HG03066 (cell line): Measurements from ENCODE around the gene SUGP2.
"Not testable (repeated sequence)": the region's sequence is repeated elsewhere in the genome, so short reads cannot be mapped to it uniquely, and the experiment has no call there.

Source experiments
- ATAC-seq: cut with Tn5 transposase; IDR thresholded peaks from one replicate; pipeline ENCODE4 v1.9.1; 2021; ENCODE audit warnings: low read depth; ENCODE audit not compliant: unreplicated experiment

SUGP2 gene

DNA sequence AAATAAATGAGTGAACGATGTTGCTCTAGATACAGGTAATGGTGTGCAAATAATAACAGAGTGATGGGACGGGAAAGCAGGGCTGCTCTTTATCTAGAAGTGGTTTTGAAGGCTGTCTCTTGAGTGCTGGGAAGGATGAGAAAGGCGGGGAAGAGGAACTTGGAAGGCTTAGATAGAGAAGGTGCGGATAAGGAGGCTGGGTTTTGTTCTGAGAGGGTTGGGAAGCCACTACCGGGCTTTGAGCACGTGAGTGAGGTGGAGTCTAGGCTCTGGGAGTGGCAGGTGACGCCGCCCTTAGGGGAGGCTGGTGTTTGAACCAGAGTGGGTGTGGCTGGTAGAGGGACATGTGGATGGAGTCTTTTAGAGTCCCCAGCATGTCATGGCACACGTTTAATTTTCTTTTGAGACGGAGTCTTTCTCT is 897 bp upstream of the SUGP2 start:
- ATAC-seq, result peak; percentile 36

DNA sequence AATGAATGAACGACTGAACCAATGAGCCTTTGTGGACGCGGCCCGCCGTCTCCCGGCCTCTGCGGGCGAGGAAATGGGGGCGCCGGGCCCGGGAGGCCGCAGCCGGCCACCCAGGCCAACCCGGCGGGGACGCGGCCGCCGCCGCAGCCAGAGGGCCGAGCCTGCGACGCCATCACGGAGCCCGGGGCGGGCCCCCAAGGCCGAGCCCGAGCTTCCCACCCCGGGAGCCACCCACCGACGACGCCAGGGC is 216 bp downstream of the SUGP2 start:
- no peak for ATAC-seq

DNA sequence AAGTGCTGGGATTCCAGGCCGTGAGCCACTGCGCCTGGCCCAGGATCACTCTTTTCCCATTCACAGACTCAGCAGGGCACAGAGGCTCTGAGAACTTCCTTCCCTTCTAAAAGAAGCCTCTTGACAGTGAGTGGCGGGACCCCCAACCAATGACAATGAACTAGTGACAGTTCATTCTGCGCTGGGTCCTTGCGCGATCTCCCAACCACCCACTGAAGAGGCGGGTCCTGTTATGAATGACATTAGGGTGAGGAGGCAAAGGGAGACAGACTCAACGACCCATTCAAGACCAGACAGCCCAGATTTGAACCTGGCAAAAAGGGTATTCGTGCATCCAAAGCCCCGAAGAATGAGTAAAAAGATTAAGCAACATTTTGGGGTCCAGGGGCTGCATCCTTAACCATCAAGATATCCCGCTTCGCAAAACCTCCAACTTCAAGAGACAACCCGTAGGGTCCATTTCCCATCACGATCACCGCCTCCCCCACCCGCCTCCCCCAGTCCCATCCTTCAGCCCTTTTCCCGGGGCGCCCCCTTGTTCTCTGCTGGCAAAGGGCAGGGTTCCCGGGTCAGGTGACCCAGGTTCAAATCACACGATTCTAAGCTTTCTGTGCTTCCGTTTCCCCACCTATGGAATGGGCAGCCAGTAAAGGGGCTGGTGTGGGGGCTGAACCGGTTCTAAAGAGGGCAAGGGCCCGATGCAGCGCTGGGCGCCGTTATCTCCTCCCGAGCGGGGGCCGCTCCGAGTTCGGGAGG is 719 bp downstream of the SUGP2 start:
- ATAC-seq, result peak; percentile 49

DNA sequence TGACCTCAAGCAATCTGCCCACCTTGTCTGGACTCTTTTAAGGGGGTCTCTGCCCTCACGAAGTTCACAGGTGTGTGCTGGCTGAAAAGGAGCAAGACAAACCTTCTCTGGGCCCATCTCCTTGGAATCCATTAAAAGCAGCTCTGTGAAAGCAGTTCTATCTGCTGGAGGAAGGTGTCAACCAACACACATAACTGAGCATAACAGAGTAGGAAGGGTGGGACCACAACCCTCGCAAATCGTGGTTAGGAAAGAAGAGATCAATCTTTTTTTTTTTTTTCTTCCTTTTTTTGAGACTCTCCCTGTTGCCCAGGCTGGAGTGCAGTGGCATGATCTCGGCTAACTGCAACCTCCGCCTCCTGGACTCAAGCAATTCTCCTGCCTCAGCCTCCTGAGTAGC is 1.4 kb downstream of the SUGP2 start:
- ATAC-seq, result no peak

DNA sequence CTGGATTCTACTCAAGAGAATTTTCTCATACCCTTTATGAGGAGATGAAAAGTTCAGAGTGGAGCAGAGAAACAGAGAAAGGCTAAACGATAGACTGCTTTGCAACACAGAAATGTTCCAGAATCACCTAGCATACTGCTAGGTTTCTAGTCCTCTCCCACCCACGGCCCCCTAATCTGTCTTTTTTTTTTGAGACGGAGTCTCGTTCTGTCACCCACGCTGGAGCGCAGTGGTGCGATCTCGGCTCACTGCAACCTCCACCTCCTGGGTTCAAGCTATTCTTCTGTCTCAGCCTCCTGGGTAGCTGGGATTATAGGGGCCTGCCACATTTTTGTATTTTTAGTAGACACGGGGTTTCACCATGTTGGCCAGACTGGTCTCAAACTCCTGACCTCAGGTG is 4.8 kb downstream of the SUGP2 start:
- ATAC-seq, result no peak

DNA sequence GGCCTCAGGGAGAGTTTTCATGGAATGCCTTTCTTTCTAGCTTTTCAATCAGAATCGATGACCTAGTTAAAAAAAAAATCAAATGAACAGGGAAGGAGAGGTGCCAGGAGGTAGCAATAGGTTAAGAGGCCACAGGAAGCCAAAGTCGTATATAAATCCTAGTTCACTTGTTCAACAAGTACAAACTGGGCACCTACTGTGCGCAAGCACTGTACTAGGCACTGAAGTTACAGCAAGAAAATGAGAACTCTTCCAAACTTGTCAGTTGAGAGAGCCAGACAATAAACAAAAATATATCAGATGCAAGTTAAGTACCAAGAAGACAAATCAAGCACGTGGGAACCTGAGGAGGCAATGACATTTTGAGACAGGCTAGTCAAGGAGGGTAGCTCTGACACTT is 6.1 kb downstream of the SUGP2 start:
- no peak for ATAC-seq

DNA sequence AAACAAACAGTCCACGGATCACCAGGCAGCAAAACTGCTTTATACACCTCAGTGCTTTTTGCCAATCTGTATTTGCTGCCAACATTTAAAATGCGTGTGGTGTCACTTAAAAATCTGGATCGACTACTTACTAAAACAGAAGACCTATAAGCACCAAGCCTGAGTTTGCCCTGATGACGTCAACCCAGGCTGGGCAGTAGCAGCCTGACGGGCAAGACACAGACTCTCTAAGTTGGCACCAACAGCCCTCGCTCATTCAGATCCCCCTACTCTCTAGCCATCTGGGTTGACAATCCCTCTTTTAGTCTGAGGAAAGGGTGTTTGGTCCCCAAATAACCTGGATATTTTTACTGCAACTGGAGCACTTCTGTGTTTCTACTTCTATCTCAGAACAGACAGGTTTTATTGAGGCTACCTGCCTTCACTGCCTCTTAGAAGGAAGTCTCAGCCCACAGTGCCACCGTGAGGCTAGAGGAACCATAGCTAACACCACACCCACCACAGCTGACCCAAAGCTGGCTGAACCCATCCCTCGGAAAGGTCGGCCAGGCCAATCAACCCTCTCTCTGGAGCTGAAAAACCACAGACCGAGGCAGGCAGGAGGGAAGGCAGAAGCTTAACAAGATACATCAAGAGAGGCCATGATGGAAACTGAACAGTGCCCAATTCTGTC is 6.9 kb downstream of the SUGP2 start:
- ATAC-seq, result no peak

DNA sequence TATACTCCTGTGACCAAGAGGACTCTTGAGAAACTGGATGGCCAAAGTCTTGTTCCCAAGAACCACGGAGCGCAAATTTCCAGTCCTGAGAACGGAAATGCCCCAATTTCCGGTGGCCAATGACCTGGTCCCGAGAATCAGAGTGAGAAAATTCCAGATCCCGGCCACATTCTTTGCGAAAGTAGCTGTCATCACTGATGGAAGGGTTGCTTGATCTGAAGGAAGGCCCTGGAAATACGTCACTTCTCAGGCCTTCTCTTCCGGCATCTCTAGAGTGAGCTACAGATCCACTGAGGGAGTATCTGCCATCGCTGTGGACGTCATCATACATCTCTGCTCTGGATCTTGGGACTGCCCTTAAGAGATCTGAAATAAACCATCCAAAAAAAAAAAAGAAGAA is 7.5 kb downstream of the SUGP2 start:
- ATAC-seq, result no peak

DNA sequence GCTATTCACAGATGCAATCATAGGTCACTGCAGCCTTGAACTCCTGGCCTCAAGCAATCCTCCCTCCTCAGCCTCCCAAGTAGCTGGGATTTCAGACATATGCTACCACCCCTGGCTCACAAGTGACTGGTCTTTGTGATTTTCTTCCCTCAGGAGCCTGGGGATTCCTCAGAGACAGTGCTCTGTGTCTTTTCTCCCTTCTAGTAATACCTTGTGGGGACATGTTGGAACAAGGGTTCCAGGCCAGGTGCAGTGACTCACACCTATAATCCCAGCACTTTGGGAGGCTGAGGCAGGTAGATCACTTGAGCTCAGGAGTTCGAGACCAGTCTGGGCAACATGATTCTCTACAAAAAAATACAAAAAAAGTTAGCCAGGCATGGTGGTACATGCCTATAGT is 9.9 kb downstream of the SUGP2 start:
- not testable (repeated sequence) for ATAC-seq

DNA sequence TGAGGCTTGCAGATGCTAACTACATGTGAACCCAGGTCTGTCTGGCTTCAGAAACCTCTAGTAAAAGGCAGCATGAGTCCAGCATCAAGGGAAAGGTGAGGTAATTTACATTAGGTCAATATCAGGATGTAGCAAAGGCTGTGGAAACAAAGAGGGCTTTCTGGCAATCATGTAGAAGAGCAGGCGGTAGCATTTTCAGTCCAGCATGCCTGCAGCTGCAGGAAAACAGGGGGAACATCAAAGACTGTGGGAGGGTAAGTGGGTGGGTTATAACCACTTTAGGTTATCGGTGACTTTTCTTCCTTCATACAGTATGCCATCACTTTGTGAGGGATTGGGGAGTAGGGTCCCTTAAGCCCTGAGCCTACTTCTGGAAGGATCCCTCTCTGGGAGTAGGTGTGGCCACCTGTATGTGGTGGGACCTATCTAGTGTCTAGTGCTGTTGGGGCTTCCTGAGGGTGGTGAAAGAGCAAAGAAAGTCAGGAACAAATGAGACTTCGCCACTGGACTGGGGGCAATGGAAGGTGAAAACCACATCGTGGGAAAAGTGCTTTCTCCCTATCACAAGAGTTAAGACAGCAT is 10.8 kb downstream of the SUGP2 start:
- ATAC-seq, result no peak

DNA sequence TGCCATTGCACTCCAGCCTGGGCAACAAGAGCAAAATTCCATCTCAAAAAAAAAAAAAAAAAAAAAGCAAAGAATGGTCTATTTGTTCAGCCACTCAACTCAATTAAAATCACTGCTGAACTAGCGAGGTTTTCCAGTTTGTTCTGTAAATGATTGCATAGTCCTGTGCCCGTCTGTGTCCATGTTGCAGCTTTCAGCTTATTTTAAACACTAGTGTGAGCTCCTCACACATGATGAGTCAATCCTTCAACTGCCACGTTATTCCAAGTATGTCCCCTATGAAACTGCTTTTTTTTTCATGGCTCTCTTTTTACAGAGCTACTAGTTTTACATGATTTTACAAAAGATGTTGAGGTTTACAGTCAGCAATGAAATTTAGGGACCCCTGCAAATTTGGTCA is 12.2 kb downstream of the SUGP2 start:
- ATAC-seq, result no peak

DNA sequence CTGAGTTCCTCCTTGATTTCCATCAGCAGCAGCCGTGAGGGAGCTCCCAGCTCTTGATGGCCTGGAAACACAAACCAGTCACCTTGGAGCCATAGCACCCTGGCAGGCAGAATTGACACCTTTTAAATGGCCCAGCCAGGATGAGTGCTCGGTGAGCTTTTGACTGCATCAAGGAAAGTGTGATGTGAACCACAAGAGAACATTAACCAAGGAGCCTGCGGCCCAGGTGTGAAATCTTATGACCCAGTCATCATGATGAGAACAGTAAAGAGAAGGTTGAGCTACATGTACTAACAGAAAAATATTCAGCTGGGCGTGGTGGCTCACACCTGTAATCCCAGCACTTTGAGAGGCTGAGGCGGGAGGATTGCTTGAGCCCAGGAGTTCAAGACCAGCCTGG is 22.8 kb downstream of the SUGP2 start:
- ATAC-seq, result no peak

DNA sequence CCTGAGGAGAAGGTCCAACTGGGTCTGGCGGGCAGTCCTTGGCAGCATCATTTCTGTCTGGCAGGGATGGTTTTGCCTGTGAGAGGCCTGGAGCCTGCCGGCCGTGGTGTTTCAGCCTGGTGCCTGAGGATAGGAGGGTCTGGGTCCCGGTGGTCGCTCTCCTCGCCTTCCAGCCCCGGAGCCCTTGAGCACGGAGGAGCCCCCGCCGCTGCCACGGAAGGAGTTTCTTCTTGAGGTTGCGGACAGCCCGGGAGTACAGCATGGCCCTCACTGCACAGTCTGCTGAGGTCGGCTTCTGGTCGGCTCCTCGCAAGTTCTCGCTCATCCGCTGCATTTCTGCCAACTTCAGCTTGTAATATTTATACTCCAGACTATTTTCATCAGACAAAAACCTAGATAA is 23.4 kb downstream of the SUGP2 start:
- ATAC-seq, result no peak

DNA sequence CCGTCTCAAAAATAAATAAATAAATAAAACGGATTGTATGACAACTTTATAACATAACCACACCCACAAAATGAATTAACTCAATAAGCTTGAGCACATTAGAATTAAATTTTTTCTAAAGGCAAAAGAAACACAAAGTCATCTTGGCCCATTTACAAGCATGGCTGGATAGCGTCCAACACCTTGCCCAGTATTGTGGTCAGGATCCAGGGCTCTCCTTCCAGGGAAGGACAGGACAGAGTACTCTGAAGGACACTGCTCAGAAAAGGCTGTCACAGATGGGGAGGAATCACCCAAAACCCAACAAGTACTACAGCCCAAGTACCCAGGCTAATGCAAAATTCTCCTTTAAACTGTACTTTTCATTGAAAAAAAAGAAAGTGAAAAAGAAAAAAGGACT is 27.1 kb downstream of the SUGP2 start:
- ATAC-seq, result no peak

DNA sequence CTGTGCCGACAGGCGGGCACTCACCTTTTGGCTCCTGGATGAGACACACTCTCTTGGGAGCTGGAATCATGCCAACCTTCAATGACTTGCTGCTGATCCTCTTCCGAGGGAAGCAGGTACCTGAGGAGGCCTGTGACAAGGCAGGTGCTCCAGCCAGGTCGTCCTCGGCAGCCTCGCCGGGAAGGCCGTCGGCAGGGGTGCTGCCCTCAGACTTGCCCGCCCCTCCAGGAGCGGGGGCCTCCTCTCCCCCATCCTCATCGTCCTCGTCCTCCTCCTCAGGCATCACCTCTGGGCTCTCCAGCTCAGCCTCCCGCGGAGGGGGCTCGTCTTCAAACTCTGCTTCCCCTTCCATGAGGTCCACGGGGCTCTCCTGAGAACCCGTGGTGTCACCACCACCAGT is 29.2 kb downstream of the SUGP2 start:
- ATAC-seq, result no peak

DNA sequence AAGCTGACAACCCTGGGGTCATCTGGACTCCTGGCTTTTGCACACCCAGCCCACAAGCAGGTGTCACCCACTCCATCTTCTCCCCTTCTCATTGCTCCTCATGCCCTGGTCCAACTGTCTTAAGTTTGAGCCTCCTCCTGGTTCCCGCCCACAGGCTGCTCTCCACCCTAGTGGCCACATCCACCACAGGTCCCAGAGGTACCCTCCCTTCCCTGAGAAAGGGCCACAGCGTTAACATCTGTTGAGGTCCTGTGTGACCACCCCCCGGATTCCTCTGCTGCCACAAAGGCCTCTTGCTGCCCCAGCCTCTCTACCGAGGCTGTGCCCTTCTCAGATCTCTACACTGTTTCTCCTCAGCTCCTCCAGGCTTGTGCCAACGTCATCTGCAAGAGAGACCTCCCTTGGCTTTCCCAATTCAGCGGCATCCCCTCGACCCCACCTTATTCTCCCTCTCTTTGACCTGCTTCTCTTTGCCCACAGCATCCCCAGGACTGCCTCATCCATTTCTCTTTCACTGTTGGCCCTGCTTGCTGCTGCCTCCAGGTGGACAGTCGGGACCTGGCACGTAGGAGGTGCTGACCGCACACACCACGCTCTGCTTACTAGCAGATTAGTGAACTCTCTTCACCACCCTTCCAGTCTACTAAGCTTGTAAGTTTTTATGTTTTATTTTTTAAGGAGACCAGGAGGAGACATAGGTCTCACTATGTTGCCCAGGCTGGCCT is 33.3 kb downstream of the SUGP2 start:
- ATAC-seq, result no peak

DNA sequence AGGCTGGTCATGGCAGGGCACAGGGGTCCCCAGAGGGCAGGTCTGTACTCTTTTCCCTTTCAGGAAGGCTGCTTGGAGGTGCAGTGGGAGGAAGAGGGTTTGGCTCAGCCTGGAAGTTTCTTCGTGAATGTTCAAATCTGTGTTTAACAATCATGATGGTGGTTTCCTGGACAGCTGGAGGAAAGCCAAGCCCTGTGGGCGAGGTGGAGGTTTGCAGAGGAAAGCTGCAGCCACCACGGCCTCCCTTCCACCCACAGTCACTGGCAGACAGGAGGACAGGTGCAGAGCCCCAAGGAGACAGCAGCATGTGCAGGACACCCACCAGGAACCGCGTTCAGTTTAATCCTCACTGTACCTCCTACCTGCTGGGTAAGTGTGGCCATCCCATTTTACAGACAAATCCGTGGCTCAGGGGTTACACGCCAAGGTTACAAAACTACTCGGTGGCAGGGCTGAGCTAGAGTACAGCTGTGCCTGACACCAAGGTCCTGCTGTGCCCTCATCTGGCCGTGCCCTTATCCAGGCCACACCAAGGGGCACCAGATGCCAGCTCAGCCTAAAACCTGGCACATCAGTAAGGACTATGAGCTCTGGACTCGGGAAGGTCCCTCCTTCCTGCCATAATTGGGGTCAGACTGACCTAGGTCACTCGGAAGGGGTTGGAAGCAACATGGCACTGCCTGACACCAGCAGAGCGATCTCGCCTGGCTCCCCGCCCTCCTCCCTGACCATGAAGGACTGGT is 34.1 kb downstream of the SUGP2 start:
- ATAC-seq, result no peak

DNA sequence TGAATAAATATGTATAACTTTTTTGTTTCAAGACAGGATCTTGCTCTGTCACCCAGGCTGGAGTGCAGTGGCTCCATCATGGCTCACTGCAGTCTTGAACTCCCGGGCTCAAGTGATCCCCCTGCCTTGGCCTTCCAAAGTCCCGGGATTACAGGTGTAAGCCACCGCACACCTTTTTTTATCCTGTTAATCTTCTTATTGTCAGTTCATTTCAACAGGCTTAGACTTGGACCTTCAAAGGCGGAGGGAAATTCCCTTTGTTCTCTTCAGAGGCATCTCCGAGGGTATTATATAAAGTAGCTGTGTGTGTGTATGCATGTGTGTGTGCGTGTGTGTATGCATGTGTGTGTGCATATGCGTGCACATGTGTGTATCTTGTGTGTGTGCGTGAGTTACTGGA is 35.0 kb downstream of the SUGP2 start:
- no peak for ATAC-seq

DNA sequence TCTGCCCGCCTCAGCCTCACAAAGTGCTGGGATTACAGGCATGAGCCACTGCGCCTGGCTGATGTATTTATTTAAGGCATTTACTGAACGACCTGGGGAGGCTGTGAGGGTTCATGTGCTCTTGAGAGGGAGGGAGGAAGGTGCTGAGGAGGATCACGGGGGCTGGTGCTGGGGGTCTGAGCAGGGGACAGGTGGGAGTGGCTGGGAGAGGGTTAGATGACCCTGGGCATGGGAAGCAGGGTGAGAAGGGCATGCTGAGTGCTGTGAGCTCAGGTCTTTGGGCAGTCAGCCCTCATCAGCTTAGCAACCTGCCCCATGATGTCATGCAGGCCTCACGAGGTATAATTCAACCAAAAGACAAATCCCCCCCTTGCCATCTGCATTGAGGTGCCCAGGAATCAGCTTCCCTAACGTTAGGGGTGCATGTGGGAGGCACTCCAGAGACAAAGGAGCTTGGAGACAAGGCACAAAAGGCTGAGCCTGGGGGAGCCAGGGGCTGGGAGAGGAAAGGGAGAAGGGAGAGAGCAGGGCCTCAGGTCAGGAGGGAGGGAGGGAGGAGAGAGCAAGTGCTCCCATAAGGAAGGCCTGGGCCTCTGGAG is 36.4 kb downstream of the SUGP2 start:
- no peak for ATAC-seq

DNA sequence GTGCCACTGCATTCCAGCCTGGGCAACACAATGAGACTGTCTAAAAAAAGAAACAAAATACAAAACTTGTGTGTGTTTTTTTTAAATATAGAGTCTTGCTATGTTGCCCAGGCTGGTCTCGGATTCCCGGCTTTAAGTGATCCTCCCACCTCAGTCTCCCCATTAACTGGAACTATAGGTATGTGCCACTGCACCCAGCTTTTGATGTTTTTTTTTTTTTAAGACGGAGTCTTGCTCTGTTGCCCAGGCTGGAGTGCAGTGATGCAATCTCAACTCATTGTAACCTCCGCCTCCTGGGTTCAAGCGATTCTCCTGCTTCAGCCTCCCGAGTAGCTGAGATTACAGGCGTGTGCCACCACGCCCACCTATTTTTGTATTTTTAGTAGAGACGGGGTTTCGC is 37.0 kb downstream of the SUGP2 start:
- ATAC-seq, result no peak

DNA sequence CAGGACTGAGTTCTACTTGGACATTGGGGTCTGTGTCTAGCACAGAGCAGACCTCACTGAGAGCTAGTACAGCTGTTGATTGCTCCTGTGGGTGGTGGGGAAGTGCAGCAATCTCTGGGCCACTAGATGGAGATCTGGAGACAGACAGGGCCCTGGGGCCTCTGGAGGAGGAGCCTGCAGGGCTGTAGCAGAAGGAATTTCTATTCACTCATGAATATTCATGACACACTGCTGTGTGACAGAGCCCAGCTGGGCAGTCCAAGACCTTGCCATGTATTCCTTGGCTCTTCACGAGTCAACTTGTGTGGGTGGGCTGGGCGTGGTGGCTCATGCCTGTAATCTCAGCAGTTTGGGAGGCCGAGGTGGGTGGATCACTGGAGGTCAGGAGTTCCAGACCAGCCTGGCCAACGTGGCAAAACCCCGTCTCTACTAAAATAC is 37.5 kb downstream of the SUGP2 start:
- no peak for ATAC-seq
